NCI-H1417 (cell line): ENCODE results near the gene GCFC2.
"Not testable (repeated sequence)": the region's sequence is repeated elsewhere in the genome, so short reads cannot be mapped to it uniquely, and the experiment has no call there.

Experiments
- DNase-seq, 3 experiments: peaks; one replicate each; lab custom pipeline; 2025; lab: John Stamatoyannopoulos, UW

Gene GCFC2

GRCh38 chr2:75679556-75679955 is 31.2 kb downstream of the GCFC2 start:
- no peak for DNase-seq

- DNase-seq: no peak
These were observed 34.3 kb downstream of the GCFC2 start for GRCh38 chr2:75676464-75676863.

DNA sequence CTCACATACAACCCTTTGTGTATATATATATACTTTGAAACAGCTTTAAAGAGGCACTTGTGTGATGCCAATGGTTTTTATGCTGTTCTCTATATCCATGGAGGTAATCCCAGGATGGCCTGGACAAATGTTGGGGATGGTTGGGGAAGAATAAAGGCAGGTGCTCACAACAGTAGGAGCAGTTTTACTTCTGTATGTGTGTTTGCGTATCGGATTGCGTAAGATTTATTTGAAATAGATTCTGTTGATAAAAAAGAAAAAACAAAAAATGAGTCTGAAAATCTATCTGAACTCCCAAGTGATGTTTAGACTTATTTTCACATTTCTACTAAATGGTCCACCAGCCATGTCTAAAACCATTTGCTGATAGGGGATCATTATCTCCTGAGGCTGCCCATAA is 34.8 kb downstream of the GCFC2 start:
- DNase-seq: no peak

GRCh38 chr2:75675423-75675822 is 35.3 kb downstream of the GCFC2 start:
- not testable (repeated sequence) for DNase-seq

GRCh38 chr2:75667884-75668283 is 42.8 kb downstream of the GCFC2 start:
- DNase-seq: no peak

- DNase-seq: no peak
These were observed 43.8 kb downstream of the GCFC2 start for GRCh38 chr2:75666911-75667310.

DNA sequence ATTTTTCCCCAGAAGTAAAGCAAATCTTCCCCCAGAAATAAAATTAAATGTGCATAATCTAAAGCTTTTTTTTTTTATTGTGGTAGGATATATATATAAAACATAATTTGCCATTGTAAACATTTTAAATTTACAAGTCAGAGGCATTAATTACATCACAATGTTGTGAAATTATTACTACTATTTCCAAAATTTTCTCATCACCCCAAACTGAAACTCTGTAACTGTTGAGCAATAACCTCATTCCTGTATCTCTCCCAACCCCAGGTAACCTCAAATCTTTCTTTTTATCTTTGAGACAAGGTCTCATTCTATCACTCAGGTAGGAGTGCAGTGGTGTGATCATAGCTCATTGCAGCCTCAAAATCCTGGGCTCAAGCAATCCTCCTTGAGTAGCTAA is 52.9 kb downstream of the GCFC2 start:
- no peak for DNase-seq

- DNase-seq: no peak
These were observed 54.2 kb downstream of the GCFC2 start for GRCh38 chr2:75656563-75656962.

DNA sequence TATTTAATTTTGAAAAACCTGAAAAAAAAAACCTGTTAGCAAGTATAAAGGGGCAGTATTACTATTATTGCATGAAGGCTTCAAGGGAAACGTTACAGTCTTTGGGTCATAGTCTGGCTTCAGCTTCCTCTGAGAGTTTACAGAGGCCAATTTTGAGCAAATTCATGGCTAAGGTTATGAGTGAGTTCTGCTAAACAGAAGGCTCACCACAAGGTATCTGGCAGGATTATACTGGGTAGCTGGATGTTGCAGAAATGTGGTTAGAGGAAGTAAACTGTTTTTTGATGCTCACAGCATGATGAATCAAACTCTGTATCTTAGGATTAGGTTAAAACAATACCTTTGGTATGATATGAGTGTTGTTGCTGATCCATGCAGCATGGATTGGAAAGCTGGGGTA is 54.9 kb downstream of the GCFC2 start:
- no peak for DNase-seq

DNA sequence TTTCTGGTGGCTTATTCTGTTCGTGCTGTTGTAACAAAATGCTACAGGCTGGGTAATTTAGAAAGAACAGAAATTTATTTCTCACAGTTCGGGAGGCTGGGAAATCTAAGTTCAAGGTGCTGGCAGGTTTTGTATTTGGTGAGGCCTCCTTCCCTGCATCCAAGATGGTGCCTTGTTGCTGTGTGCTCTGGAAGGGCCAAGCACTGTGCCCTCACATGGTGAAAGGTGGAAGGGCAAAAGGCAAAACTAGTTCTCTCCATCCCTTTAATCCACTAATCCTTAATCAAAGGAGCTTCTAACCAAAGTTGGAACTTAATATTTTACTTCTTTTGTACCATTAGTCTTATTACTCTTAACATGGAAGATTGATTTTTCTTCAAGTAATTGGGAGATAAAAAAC is 56.7 kb downstream of the GCFC2 start:
- no peak for DNase-seq

DNA sequence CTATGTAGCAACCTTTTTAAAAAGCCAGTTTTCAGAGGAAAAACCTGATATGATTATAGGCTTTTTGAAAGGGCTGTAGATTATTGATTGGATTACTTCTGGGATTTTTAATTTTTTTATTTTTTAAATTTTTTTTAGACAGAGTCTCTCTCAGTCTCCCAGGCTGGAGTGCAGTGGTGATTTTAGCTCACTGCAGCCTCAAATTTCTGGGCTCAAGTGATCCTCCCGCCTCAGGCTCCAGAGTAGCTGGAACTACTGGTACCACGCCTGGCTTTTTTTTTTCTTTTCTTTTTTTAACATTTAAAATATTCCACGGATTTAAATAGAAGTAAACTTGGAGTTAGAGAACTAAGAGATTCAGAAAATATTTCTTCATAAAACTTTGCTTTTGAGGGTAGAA is 62.9 kb downstream of the GCFC2 start:
- no peak for DNase-seq

DNA sequence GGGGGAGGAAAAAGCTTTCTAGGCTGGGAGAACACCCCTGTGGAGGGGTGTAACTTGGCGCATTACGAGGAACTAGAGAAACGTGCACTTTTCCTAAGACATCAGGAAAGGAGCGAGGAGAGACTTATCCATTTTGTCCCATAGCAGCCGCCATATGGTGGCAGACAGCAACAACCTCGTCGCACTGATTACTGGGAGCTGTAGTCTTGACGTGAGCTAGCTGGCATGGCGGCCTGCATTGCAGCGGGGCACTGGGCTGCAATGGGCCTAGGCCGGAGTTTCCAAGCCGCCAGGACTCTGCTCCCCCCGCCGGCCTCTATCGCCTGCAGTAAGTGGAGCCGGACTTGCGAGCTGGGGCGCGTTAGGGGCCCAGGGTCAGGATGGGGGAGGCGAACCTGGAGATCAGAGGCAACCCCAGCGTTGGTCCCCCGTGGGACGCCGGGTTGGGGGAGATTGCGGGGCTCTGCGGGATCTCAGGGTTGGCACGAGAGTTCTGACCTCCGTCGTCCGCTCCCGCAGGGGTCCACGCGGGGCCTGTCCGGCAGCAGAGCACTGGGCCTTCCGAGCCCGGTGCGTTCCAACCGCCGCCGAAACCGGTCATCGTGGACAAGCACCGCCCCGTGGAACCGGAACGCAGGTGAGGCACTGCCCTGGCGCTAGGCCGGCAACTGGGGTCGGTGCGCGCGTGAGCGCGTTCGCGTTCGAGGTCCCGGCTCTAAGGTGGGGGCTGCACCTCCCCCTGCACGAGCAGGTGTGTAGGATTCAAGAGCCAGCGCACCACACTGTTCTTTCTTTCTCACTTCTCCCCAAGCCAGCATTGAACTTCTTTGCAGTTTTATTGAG is 63.9 kb downstream of the GCFC2 start, which contains the start of gene MRPL19:
Gene MRPL19, plus strand, starts transcription at position 201 of the 843 bp plus-strand sequence. Its CDS starts 25 bp downstream, at position 226.
- peak; percentile 69 to 96 (median 93) for DNase-seq

GRCh38 chr2:75646090-75646582 is 64.6 kb downstream of the GCFC2 start:
- no peak for DNase-seq

- no peak for DNase-seq
These were observed 65.1 kb downstream of the GCFC2 start for GRCh38 chr2:75645643-75646042.

- DNase-seq: no peak
These were observed 66.7 kb downstream of the GCFC2 start for GRCh38 chr2:75643980-75644379.

DNA sequence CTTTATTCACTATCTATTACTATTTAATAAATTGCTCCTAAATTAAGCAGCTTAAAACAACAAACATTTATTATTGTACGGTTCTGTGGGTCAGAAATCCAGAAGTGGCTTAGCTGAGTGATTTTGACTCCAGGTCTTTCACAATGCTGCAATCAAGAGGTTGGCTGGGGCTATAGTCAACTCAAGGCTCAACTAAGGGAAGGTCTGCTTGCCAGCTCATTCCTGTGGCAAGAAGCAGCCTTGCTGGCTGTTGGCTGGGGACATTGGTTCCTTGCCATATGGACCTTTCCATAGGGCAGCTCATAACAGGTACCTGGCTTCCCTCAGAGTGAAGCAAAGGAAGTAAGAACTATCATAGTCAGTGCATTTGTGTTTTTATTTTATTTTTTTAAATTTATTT is 69.1 kb downstream of the GCFC2 start:
- no peak for DNase-seq

DNA sequence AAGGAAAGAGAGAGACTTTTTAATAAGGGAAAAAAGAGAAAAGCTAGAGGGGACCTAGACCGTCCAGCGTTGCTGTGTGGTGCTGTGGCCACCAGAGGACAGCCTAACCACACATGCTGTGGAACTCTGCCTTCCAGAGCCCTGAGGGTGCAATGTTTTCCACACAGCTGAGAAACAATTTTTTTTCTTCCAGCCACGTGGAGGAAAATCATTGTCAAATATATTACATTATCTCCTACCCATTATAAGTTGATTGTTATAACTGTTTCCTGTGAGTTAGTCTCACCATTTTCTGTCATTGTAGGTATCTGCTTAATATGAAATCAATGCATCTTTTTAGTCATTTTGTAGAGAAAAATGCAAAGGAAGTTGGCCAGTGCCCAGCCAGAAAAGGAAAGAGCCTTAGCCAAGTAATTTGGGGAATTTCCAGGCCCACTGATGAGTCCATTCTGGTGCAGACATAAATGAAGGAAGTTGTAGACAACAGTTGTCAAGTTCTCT is 70.0 kb downstream of the GCFC2 start:
- DNase-seq: peak; percentile 6 to 72 (median 48)

DNA sequence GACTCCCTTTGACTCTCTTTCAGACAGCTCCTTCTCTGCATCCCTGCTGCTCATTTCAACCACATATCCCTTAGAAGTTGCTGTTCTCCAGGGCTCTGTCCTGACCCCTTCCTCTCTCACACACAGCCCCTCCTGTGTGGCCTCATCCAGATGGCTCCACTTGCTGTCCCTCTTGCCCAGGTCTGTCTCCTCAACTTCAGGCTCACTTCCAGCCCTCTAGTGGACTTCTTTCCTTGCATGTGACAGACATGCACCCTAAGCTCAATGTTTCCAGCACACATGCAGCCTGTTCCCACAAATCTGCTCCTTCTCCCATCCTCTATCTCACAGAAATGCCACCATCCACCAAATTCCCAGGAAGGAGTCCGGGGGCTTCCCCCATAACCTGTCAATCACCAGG is 73.1 kb downstream of the GCFC2 start:
- DNase-seq: peak in 1 of 3 experiments; percentile 29

- DNase-seq: no peak
These were observed 75.8 kb downstream of the GCFC2 start for GRCh38 chr2:75634945-75635344.

DNA sequence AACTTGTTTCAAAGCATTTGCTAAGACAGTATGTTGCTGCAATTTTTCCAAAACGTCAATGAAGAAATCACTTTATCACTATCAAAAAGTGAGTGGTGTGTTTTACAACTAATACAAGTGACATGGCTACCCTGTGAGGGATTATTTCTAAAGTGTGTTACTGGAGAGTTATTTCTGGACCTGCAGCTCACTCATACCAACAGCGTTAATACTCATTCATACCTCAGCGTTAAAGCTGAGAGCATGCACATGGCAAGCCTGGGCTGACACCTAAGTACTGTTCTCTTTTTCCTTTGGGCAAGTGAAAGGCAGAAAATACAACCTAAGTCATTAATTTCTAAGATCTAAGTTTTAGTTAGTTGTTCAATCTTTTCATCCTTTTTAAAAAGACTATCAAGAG is 77.1 kb downstream of the GCFC2 start:
- no peak for DNase-seq

GRCh38 chr2:75632813-75633212 is 77.9 kb downstream of the GCFC2 start:
- no peak for DNase-seq

GRCh38 chr2:75632091-75632701 is 78.5 kb downstream of the GCFC2 start:
- no peak for DNase-seq

GRCh38 chr2:75627902-75628504 is 82.7 kb downstream of the GCFC2 start:
- DNase-seq: peak; percentile 39 to 86 (median 67)
